Measurements from ENCODE around the gene VAV3. TPM values are rescaled to one million over a fixed set of nuclear protein-coding genes. Genes with fewer than 3 reads are reported as not detected.

Gene VAV3
- total and polyA plus RNA-seq, 4 donors = 1.7 to 14.4 (median 7.6) TPM

- DNase-seq (peak in 2 of 3 donors; percentile 12 to 28), ATAC-seq (ENCODE audit: insufficient read depth, low FRiP score) (no peak)
- no peak overlapping the region for H3K9ac ChIP-seq (ENCODE audit: insufficient read depth in 1 of 2, low read length in 2 of 2)
- no peak overlapping the region for H3K27ac ChIP-seq (ENCODE audit: low read depth in 1 of 2, low read length in 1 of 2)
- H3K36me3 ChIP-seq (ENCODE audit: control insufficient read depth in 4 of 4, insufficient read depth in 4 of 4, low read length in 4 of 4) = no peaks in the 10 kb centered on the region
- H3K4me3 ChIP-seq = no peak overlapping the region
- H3K9me3 ChIP-seq (ENCODE audit: control insufficient read depth in 4 of 4, insufficient read depth in 3 of 4, low read length in 3 of 4) = no peaks in the 10 kb centered on the region
- 57 to 66% methylated on average over 1 of the region's 1 CpG for WGBS, 2 donors
- peaks cover 0 to 4% (median 0%) of the 10 kb centered on the region in 5 donors for H3K4me1 ChIP-seq (ENCODE audit: control insufficient read depth in 5 of 5, insufficient read depth in 5 of 5, low read length in 5 of 5)
- H3K27me3 ChIP-seq (ENCODE audit: control insufficient read depth in 3 of 3, insufficient read depth in 3 of 3, low read length in 2 of 3) = no peaks in the 10 kb centered on the region
- no peak for TF ChIP-seq CTCF (IDR thresholded peaks at IDR 0.05; ENCODE audit: control extremely low read depth, extremely low read depth)
Observed at GRCh38 chr1:107622966-107623365, 342.0 kb downstream of the VAV3 start.

GRCh38 chr1:107622535-107622934 lies 342.4 kb downstream of the VAV3 start:
- Histone ChIP-seq H3K27ac (ENCODE audit: low read depth in 1 of 2, low read length in 1 of 2) (no peak overlapping the region), H3K9me3 (ENCODE audit: control insufficient read depth in 4 of 4, insufficient read depth in 3 of 4, low read length in 3 of 4) (no peaks in the 10 kb centered on the region), H3K4me3 (no peak overlapping the region), H3K9ac (ENCODE audit: insufficient read depth in 1 of 2, low read length in 2 of 2) (no peak overlapping the region), H3K36me3 (ENCODE audit: control insufficient read depth in 4 of 4, insufficient read depth in 4 of 4, low read length in 4 of 4) (no peaks in the 10 kb centered on the region), H3K27me3 (ENCODE audit: control insufficient read depth in 3 of 3, insufficient read depth in 3 of 3, low read length in 2 of 3) (no peaks in the 10 kb centered on the region), H3K4me1 (ENCODE audit: control insufficient read depth in 5 of 5, insufficient read depth in 5 of 5, low read length in 5 of 5) (peaks cover 0 to 4% (median 0%) of the 10 kb centered on the region in 5 donors)
- no peak for ATAC-seq (ENCODE audit: insufficient read depth, low FRiP score)
- 87 to 91% methylated on average over 4 of the region's 4 CpGs for WGBS, 2 donors
- DNase-seq = no peak
- TF ChIP-seq CTCF (IDR thresholded peaks at IDR 0.05; ENCODE audit: control extremely low read depth, extremely low read depth) = no peak

GRCh38 chr1:107620753-107621152 lies 344.2 kb downstream of the VAV3 start:
- 82 to 97% methylated on average over 1 of the region's 1 CpG for WGBS, 2 donors
- Histone ChIP-seq H3K27me3 (ENCODE audit: control insufficient read depth in 3 of 3, insufficient read depth in 3 of 3, low read length in 2 of 3) (no peaks in the 10 kb centered on the region), H3K9ac (ENCODE audit: insufficient read depth in 1 of 2, low read length in 2 of 2) (no peak overlapping the region), H3K36me3 (ENCODE audit: control insufficient read depth in 4 of 4, insufficient read depth in 4 of 4, low read length in 4 of 4) (no peaks in the 10 kb centered on the region), H3K4me1 (ENCODE audit: control insufficient read depth in 5 of 5, insufficient read depth in 5 of 5, low read length in 5 of 5) (no peaks in the 10 kb centered on the region), H3K4me3 (no peak overlapping the region), H3K9me3 (ENCODE audit: control insufficient read depth in 4 of 4, insufficient read depth in 3 of 4, low read length in 3 of 4) (no peaks in the 10 kb centered on the region), H3K27ac (ENCODE audit: low read depth in 1 of 2, low read length in 1 of 2) (no peak overlapping the region)
- DNase-seq = no peak
- ATAC-seq (ENCODE audit: insufficient read depth, low FRiP score) = no peak
- no peak for TF ChIP-seq CTCF (IDR thresholded peaks at IDR 0.05; ENCODE audit: control extremely low read depth, extremely low read depth)

- no peak overlapping the region for H3K27ac ChIP-seq (ENCODE audit: low read depth in 1 of 2, low read length in 1 of 2)
- H3K4me1 ChIP-seq (ENCODE audit: control insufficient read depth in 5 of 5, insufficient read depth in 5 of 5, low read length in 5 of 5) = no peaks in the 10 kb centered on the region
- H3K9me3 ChIP-seq (ENCODE audit: control insufficient read depth in 4 of 4, insufficient read depth in 3 of 4, low read length in 3 of 4) = peaks cover 0 to 5% (median 0%) of the 10 kb centered on the region in 4 donors
- TF ChIP-seq CTCF (IDR thresholded peaks at IDR 0.05; ENCODE audit: control extremely low read depth, extremely low read depth) = no peak
- ATAC-seq (ENCODE audit: insufficient read depth, low FRiP score) (no peak), DNase-seq (no peak)
- H3K36me3 ChIP-seq (ENCODE audit: control insufficient read depth in 4 of 4, insufficient read depth in 4 of 4, low read length in 4 of 4) = no peaks in the 10 kb centered on the region
- no peak overlapping the region for H3K4me3 ChIP-seq
- no peaks in the 10 kb centered on the region for H3K27me3 ChIP-seq (ENCODE audit: control insufficient read depth in 3 of 3, insufficient read depth in 3 of 3, low read length in 2 of 3)
- no peak overlapping the region for H3K9ac ChIP-seq (ENCODE audit: insufficient read depth in 1 of 2, low read length in 2 of 2)
Observed at GRCh38 chr1:107618539-107618938, 346.4 kb downstream of the VAV3 start.
